ENCODE results near the gene ETV2.
"Not testable (repeated sequence)": the region's sequence is repeated elsewhere in the genome, so short reads cannot be mapped to it uniquely, and the experiment has no call there.

The ETV2 gene

GRCh38 chr19:35628565-35629331 lies 12.8 kb upstream of the ETV2 start, which contains the start of gene RBM42:
Gene RBM42 (plus strand): TSS chr19:35629036. CDS start chr19:35629154, 118 bp downstream.
- peak; percentile 100 for DNase-seq

- DNase-seq, result no peak
Measured at GRCh38 chr19:35629332-35629633, 12.3 kb upstream of the ETV2 start.

- no peak for DNase-seq
Measured at GRCh38 chr19:35633727-35634440, 7.7 kb upstream of the ETV2 start.

GRCh38 chr19:35636651-35637050 lies 4.9 kb upstream of the ETV2 start:
- no peak for DNase-seq

- DNase-seq, result no peak
Measured at GRCh38 chr19:35637165-35637564, 4.4 kb upstream of the ETV2 start.

DNA sequence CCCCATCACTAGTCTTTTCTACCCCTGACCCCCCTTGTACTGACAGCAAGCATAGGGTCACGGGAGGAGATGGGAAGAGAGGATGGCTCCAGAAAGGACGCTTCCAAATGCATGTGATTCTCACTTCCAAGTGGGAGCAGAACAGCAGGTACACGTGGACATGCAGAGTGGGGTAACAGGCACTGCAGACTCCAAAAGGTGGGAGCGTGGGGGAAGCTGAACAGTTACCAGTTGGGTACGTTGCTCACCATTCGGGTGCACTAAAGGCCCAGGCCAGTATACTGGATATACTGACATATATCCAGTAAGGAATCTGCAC lies 2.3 kb upstream of the ETV2 start:
- DNase-seq, result no peak

- DNase-seq, result no peak
Measured at GRCh38 chr19:35639863-35640262, 1.7 kb upstream of the ETV2 start.

- no peak for DNase-seq
Measured at GRCh38 chr19:35642312-35642711, 767 bp downstream of the ETV2 start.

- DNase-seq, result no peak
Measured at GRCh38 chr19:35642798-35643254, 1.3 kb downstream of the ETV2 start.

- DNase-seq, result peak; percentile 82
Measured at GRCh38 chr19:35643255-35644205, 2.0 kb downstream of the ETV2 start.

- DNase-seq, result peak; percentile 92
Measured at GRCh38 chr19:35644206-35644986, 2.9 kb downstream of the ETV2 start.

DNA sequence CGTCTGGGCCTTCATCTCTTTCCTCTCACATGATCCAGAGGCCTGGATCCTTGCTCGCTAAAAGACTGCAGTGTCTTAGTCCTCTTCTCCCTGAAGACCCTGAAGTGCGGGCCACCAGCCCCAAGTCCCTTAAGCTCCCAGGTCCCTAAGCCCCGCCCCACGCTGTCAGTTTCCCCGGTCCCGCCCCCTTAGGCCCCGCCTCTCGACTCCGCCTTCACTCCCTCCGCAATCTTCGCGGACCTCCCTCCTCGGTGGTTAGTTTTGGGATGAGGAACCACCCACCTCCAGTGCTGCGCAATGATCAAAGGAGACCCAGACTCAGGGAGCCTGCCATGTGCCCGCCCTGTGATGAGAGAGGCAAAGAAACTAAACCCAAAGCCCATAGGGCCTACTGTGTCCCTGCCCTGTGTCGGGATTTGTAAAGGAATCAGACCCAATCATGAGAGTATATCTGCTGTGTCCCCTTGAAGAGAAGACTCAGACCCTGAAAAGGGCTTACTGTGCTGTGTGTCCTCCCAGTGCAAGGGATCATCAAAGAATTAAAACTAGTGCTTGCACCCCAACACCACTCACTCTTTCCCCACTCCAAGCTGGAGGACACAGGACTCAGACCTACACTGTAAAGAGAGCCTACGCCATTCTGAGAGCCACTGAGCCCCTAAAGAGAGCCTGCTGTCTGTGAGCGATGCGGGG lies 3.6 kb downstream of the ETV2 start:
- DNase-seq, result peak; percentile 60

DNA sequence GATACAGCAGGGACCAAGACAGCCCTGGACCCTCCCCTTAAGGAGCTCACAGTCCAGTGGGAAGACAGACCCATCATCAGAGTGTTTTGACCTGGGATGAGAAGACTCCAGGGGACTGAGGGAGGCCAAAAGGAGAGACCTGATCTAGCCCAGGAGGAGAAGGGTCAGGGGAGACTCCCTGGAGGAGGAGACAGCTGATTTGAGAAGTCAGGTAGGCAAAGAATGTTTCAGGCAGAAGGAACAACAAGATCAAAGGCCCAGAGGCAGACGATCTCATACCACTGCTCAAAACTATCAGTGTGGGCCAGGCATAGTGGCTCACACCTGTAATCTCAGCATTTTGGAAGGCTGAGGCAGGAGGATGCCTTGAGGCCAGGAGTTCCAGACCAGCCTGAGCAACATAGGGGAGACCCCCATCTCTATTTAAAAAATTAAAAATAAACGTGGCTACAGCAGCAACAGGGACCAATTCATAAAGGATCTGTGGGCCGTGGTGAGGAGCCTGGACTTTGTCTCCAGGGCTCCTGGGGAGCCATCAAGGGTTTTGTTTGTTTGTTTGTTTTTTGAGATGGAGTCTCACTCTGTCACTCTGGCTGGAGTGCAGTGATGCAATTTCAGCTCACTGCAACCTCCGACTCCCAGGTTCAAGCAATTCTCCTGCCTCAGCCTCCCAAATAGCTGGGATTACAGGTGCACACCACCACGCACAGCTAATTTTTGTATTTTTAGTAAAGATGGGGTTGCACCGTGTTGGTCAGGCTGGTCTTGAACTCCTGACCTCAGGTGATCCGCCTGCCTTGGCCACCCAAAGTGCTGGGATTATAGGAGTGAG lies 4.4 kb downstream of the ETV2 start:
- no peak for DNase-seq

GRCh38 chr19:35648017-35648961 lies 6.7 kb downstream of the ETV2 start, which contains the start of gene COX6B1:
Gene COX6B1 (plus strand): TSS chr19:35648323. CDS start chr19:35651244, 2,921 bp downstream.
- peak; percentile 96 for DNase-seq

GRCh38 chr19:35650581-35650980 lies 9.0 kb downstream of the ETV2 start:
- no peak for DNase-seq

GRCh38 chr19:35654828-35655227 lies 13.3 kb downstream of the ETV2 start:
- DNase-seq, result not testable (repeated sequence)

DNA sequence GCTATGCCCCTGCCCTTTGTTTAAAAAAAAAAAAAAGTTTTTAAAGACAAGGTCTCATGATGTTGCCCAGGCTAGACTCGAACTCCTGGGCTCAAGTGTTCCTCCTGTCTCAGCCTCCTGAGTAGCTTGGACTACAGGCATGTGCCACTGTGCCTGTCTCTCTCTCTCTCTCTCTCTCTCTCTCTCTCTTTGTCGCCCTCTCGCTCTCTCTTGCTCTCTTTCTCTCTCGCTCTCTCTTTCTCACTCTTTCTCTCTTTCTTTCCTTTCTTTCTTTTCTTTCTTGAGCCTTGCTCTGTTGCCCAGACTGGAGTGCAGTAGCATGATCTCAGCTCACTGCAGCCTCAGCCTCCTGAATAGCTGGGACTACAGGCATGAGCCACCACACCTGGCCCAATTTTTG lies 14.1 kb downstream of the ETV2 start:
- DNase-seq, result no peak

GRCh38 chr19:35656700-35657099 lies 15.2 kb downstream of the ETV2 start:
- DNase-seq, result no peak

DNA sequence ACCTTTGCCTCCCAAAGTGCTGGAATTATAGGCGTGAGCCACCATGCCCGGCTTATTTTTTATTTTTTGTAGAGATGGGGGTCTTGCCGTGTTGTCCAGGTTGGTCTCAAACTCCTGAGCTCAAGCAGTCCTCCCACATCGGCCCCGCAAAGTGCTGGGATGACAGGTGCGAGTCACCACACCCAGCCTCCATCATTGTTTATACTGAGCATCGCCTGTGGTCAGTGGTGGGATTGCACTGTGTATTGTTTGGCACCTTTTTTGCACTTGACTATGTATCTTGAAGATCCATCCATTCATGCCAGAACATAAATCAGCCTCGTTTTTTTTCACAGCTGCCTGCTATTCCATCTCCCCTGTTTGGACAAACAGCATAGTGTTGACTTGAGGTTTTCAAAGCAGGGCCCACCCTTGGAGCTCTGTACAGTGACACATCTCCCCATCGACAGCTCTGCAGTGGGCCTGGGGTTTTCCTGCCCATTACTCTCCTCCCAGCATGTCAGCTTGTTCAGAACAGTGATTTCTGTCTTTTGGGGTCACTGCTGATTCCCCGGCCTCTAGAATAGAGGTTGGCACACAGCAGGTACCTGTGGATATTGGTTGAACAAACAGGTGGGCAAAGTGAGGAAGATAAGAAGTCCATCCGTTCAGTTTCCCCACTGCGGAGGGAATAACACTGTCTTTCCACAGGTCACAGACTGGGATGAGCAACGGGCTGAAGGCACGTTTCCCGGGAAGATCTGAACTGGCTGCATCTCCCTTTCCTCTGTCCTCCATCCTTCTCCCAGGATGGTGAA lies 16.6 kb downstream of the ETV2 start:
- DNase-seq, result no peak

Measured in fibroblast of skin of right quadriceps (primary cell).